ENCODE results near the gene HDAC4. TPM values are rescaled to one million over a fixed set of nuclear protein-coding genes. Genes with fewer than 3 reads are reported as not detected.

Gene HDAC4
- total and polyA plus RNA-seq, 2 experiments from 2014 or later, result 9.3 to 10.8 TPM

GRCh38 chr2:239276851-239277250, 124.0 kb downstream of the HDAC4 start:
- Histone ChIP-seq H3K9me3 (ENCODE audit: low read depth) (no peaks in the 10 kb centered on the region), H3K4me1 (ENCODE audit: insufficient read depth) (peaks cover 37% of the 10 kb centered on the region), H3K79me2 (peaks cover 68% of the 10 kb centered on the region), H3K9me2 (replicated peaks; ENCODE audit: insufficient read depth) (no peaks in the 10 kb centered on the region), H3K4me3 (no peak overlapping the region), H3K27ac (no peak overlapping the region), H3K4me2 (no peak overlapping the region), H2AFZ (no peak overlapping the region), H3K27me3 (no peaks in the 10 kb centered on the region), H3K36me3 (replicated peaks; ENCODE audit: insufficient read depth, low read depth) (no peaks in the 10 kb centered on the region), H4K20me1 (ENCODE audit: insufficient read depth, poor library complexity, severe bottlenecking) (peaks cover 10% of the 10 kb centered on the region)
- TF ChIP-seq EZH2phosphoT487 (IDR thresholded peaks at IDR 0.05; ENCODE audit: low read depth, severe bottlenecking, unreplicated experiment) (no peak), EZH2 (IDR thresholded peaks at IDR 0.05; ENCODE audit: borderline replicate concordance) (no peak), CTCF (IDR thresholded peaks at IDR 0.05; ENCODE audit: poor library complexity) (no peak)
- DNase-seq (ENCODE audit: low spot score), result no peak
- WGBS (ENCODE audit: low lambda C conversion rate, missing lambda C conversion rate), result 92% methylated on average over 9 of the region's 9 CpGs

GRCh38 chr2:239275847-239276831, 124.7 kb downstream of the HDAC4 start:
- Histone ChIP-seq H3K9me2 (replicated peaks; ENCODE audit: insufficient read depth) (no peaks in the 10 kb centered on the region), H3K4me3 (no peak overlapping the region), H3K36me3 (replicated peaks; ENCODE audit: insufficient read depth, low read depth) (no peaks in the 10 kb centered on the region), H2AFZ (no peak overlapping the region), H3K4me2 (peak overlapping the region; percentile 59), H3K79me2 (peaks cover 74% of the 10 kb centered on the region), H3K4me1 (ENCODE audit: insufficient read depth) (peaks cover 41% of the 10 kb centered on the region), H3K27ac (peak overlapping the region; percentile 85), H3K9me3 (ENCODE audit: low read depth) (no peaks in the 10 kb centered on the region), H4K20me1 (ENCODE audit: insufficient read depth, poor library complexity, severe bottlenecking) (peaks cover 10% of the 10 kb centered on the region), H3K27me3 (no peaks in the 10 kb centered on the region)
- TF ChIP-seq CTCF (IDR thresholded peaks at IDR 0.05; ENCODE audit: poor library complexity) (no peak), EZH2 (IDR thresholded peaks at IDR 0.05; ENCODE audit: borderline replicate concordance) (no peak), EZH2phosphoT487 (IDR thresholded peaks at IDR 0.05; ENCODE audit: low read depth, severe bottlenecking, unreplicated experiment) (no peak)
- DNase-seq (ENCODE audit: low spot score), result no peak
- WGBS (ENCODE audit: low lambda C conversion rate, missing lambda C conversion rate), result 86% methylated on average over 31 of the region's 31 CpGs

GRCh38 chr2:239275044-239275685, 125.7 kb downstream of the HDAC4 start:
- Histone ChIP-seq H4K20me1 (ENCODE audit: insufficient read depth, poor library complexity, severe bottlenecking) (peaks cover 10% of the 10 kb centered on the region), H3K27ac (peak overlapping the region; percentile 85), H3K36me3 (replicated peaks; ENCODE audit: insufficient read depth, low read depth) (no peaks in the 10 kb centered on the region), H2AFZ (no peak overlapping the region), H3K79me2 (peaks cover 81% of the 10 kb centered on the region), H3K4me2 (peak overlapping the region; percentile 59), H3K4me1 (ENCODE audit: insufficient read depth) (peaks cover 41% of the 10 kb centered on the region), H3K4me3 (no peak overlapping the region), H3K9me3 (ENCODE audit: low read depth) (no peaks in the 10 kb centered on the region), H3K27me3 (no peaks in the 10 kb centered on the region), H3K9me2 (replicated peaks; ENCODE audit: insufficient read depth) (no peaks in the 10 kb centered on the region)
- WGBS (ENCODE audit: low lambda C conversion rate, missing lambda C conversion rate), result 63% methylated on average over 34 of the region's 34 CpGs
- DNase-seq (ENCODE audit: low spot score), result peak; percentile 67
- no peak for TF ChIP-seq CTCF (IDR thresholded peaks at IDR 0.05; ENCODE audit: poor library complexity)
- TF ChIP-seq EZH2phosphoT487 (IDR thresholded peaks at IDR 0.05; ENCODE audit: low read depth, severe bottlenecking, unreplicated experiment), result no peak
- no peak for TF ChIP-seq EZH2 (IDR thresholded peaks at IDR 0.05; ENCODE audit: borderline replicate concordance)
